Left cardiac atrium (tissue), 4 donors: Measurements from ENCODE around the gene KIF13A. TPM values are rescaled to one million over a fixed set of nuclear protein-coding genes. Genes with fewer than 3 reads are reported as not detected.
"Not testable (repeated sequence)": the region's sequence is repeated elsewhere in the genome, so short reads cannot be mapped to it uniquely, and the experiment has no call there.

Source experiments
- ATAC-seq, 2 donors: fragments of 200-7000 bp; cut with Tn5 transposase; one replicate each; pipeline ENCODE4 v1.9.1; 2020; ENCODE audit warnings: mild to moderate bottlenecking in 2 of 2, moderate library complexity in 2 of 2
- DNase-seq: peaks from one replicate; pipeline ENCODE4 v3.0.0-alpha.2; 2020
- intact Hi-C, 2 donors: fragments of 100-400 bp; cut with DNase I; formaldehyde crosslinking; loops; one replicate each; pipeline versions ENCODE4 v1.14.1 to v1.15.1; 2022 to 2023
- total RNA-seq, 2 donors: library from RNA; stranded (reverse); fragmentation: NEBNext Ultra II Directional; extraction: Animal tissue kit (Norgen Biotek cat#: 25700); gene quantifications; one replicate each; pipeline ENCODE4 v1.2.1, GENCODE V29; 2021
- donor health status: DM: no; HTN: yes; CAD: no.
- donor health status: DM: no; HTN: yes; CAD: no; lungs with severe emphysema.
- donor health status: DM: yes; HTN: yes; CAD: no.
- donor health status: Dilated cardiomyopathy.

KIF13A gene
- total RNA-seq, 2 donors from 2014 or later: 60.5 to 64.7 TPM

DNA sequence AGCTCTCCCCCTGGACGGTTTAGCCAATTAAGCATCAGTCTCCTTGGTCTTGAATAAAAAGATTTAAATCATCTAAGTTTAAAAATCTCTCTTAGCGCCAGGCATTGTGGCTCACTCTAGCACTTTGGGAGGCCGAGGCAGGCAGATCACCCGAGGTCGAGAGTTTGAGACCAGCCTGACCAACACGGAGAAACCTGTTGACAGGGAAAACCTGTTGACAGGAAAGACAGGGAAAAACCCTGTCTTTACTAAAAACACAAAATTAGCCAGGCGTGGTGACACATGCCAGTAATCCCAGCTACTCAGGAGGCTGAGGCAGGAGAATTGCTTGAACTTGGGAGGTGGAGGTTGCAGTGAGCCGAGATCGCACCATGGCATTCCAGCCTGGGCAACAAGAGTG, 97.7 kb downstream of the KIF13A start:
- intact Hi-C loops, DNase-seq, ATAC-seq: not testable (repeated sequence)

DNA sequence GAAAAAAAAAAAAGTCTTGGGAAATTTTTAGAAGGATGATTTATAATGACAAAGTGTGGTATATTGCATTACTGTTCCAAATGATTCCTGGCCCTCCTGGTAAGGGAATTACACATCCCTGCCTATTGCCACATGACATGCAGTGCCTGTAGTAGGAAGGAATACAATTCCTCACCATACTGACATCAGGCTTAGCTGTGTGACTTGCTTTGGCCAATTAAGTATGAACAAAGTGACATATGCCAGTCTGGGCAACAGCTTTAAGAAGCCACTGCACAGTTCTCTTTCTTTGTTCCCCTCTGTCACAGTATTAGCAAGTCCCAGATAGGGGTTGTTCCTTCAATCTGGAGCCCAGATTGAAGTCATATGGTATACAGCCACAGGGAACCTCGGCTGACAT, 100.5 kb downstream of the KIF13A start:
- ATAC-seq: peak in 1 of 2 donors; percentile 8
- DNase-seq: no peak
- intact Hi-C loops: no loop called here

DNA sequence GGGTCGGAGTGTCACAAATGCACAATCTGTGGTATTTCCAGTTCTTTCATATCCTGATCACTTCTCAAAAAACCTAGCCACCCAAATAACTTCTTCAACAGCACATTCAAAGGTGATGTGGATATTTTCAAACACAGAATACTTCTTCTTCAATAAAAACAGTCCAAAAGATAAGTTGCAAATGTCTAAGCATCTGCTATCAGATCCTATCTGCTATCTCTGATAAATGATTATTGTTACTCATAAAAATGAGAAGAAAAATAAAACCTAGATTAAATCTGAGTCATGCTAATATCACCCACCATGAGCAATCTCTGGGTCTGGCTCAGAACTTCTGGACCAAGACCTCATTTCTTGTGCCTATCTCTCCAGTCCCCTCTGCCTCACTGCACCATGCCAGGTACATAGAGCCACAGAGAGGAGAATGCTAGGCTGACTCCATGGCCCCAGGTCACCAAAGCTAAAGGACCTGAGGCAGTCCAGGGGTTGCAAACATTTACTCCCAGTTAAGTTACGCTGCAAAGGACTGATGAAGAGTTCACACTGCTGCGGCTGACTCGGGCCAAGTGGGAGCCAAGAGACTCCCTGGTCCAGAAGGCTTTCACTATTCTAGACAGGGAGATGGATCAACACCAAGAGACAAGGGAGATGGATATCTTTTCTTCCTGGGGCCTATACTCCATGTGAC, 101.4 kb downstream of the KIF13A start:
- intact Hi-C loops: no loop called here
- no peak for DNase-seq

DNA sequence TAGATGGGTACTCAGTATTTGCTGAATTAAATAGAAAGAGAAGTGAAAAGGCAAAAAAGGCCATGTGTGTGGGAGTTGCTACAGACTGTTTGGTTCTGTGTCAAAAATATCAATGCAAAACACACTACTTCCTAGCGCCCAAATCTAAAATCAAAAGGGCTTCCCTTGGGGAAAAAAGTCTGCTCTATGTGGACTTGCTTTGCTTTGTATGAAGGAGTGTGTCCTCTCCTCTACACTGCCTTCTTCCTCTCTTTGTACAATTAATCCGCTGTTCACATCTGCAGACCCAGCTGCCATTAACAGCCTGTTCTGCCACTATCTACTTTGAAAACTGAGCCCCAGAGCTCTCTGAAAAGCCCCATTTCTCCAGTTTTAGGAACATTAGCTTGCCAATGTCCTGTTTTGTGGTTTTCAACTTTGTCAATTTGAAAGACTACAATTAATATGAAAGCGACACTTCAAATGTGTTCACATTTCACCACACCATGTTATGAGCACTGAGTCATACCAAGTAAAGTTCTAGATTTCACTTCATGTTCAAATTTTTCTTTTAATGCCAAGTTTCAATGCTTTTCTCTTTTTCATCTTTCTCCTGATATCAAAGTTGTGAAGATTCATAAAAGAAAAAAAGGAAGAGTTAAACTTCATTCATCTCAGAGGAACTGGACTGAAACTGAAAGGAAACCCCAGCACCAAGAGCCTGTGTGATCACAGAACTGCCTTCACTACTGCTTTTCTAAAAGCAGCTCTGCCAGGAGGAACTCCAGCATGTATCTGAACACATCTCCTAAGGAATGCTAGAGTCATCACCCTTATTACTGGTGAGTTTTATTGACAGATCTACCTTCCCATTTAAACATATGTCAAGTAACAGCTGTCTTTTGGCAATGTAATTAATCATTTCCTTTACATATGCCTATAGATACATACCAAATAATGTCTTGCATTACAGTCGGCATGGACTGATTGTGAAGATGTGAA, 102.6 kb downstream of the KIF13A start:
- ATAC-seq: peak in 1 of 2 donors; percentile 56
- intact Hi-C loops: no loop called here
- no peak for DNase-seq

More for the DNA sequence above, 101.4 kb downstream of the KIF13A start:
- ATAC-seq: peak in 1 of 2 donors; percentile 10

DNA sequence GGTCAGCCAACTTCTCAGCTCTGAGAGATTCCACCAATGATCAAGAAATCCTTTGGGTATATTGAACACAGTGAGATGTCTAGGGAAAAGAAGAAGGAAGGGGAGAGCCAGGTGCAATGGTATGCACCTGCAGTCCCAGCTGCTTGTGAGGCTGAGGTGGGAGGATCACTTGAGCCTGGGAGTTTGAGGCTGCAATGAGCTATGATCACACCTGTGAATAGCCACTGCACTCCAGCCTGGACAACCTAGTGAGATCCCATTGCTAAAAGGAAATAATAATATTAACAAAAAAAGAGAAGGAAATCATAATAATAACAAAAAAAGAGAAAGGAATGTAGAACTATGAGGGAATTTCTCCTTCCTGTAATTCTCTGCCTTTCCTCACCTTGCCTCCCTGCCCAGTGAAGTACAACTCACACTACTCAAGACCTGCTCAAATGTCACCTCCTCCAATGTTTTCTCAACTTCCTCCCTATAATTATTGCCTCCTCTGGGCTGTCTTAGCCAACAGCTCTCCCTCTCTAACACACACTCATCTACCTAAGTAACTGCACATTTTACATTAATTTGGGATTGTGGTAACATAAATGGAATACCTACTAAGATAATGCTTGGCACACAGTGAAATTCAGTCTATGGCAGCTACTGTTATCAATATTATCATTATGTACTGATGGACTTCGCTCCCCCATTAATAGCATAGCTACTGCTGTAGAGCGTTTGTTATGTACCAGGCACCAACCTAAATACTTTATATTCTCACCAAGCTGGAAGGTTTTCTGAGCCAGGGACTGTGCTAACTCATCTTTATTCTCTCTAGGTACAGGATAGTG, 103.6 kb downstream of the KIF13A start:
- intact Hi-C loops: no loop called here
- DNase-seq: no peak
- peak in 1 of 2 donors; percentile 14 for ATAC-seq

DNA sequence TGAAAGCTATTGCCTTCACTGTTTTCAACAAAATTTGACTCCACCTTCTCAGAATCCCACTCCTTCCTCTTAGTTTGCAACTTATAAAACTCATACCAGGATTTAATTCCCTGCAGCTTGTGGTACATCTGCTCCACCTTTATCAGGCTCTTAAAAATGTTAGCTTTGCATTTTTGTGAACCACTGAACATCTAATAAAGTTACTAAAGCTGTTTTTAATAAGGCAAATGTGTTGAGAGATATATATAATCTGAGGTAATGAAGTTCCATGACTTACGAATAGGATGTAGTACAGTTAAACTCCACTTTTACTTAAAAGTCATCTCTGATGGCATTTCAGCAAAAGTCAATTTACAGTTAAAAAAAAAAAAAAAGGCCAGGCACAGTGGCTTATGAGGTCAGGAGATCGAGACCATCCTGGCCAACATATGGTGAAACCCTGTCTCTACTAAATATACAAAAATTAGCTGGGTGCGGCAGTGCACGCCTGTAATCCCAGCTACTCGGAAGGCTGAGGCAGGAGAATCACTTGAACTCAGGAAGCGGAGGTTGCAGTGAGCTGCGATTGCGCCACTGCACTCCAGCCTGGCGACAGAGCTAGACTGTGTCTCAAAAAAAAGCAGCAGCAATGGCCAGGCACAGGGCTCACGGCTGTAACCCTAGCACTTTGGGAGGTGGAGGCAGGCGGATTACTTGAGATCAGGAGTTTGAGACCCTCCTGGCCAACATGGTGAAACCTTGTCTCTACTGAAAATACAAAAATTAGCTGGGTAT, 106.2 kb downstream of the KIF13A start:
- DNase-seq: peak; percentile 35
- intact Hi-C loops: no loop called here

DNA sequence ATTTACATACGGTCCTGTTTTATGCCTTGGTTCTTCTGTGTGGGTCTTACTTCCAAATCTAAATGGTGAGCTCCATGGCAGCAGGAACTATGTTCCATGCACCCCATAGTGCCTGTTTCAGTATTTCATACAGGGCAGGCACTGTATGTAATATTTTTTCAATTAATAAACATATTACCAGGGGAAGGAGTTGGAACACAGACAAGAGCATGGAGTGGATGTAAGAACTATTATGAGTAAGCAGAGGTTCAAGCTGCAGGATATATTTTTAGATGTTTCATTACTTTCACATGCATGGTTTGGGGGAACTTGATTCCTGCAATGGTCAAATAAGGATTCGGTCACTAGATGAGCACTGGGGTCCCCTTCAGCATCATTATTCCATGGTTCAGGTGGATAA, 108.3 kb downstream of the KIF13A start:
- DNase-seq (no peak), ATAC-seq (no peak)
- intact Hi-C loops: no loop called here

More for the DNA sequence above, 106.2 kb downstream of the KIF13A start:
- no peak for ATAC-seq

DNA sequence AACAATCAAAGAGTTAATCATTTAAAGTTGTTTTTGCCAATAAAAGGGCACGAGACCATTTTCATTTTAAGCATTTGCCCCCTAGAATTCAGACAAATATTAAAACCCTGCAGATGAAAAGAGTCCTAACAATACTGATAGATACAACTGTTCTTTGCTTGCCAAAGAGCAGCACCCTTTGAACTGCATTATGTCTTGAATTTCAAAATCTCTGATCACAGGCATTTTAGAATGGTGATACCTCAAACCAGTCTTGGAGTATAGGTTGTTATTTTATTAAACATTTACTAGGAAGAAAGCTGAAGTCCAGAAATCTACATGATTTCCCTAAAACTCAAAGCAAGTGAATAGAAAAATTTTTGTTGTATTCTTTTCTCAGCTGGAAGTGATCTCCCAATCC, 108.7 kb downstream of the KIF13A start:
- ATAC-seq: no peak
- intact Hi-C loops: no loop called here
- no peak for DNase-seq

DNA sequence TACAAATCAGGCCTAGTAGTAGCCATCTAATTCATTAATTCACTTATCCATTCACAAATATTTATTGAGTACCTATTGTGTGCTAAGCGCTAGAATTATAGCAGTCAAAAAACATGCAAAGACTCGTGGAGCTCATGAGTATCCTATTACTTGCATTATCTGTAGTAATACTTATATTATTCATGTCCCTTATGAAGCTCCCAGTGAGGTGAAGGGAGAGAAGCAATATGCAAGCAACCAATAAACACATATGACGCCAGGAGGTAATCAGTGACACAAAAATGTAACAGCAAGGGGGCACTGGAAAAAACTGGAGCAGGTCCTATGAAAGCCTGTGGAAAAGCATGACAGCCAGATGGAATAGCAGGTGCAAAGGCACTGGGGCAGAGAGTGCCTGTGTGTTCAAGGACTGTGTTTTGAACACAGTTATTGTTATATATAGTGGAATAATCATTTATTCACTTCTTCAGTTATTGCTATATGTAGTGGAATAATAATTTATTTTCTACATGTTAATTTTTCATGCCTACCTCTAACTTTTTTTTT, 109.5 kb downstream of the KIF13A start:
- DNase-seq (no peak), ATAC-seq (no peak)
- intact Hi-C loops: no loop called here

DNA sequence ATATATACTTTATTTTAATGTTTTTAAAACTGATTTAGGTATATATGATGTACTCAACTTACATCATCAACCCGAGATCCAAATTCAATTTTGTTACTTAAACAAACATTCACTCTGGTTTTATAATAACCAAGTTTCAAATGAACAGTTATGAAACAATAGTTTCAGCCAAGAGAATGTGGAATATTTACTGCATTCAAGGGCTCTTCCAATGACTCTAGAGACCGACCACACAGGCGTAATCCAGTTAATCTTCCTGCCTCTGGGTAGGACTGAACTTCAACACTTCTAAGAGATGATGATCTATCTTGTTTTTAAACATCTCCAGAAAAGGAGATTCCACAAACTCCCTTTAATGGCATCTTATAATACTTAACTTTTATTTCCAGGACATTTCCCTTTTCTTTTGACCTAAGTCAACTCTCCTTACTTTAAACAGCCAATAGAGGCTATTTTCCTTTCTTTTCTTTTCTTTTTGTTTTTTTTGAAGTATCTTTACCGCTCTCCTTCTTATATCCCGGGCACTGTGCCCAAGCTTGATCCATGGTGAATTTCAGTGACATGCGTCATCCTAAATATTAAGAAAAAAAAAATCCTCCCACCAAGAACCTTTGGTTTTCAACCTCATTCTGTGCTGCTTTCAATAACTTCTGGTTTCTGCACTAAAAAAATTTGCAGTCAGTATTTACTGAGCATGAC, 110.1 kb downstream of the KIF13A start:
- ATAC-seq: no peak
- intact Hi-C loops: no loop called here

DNA sequence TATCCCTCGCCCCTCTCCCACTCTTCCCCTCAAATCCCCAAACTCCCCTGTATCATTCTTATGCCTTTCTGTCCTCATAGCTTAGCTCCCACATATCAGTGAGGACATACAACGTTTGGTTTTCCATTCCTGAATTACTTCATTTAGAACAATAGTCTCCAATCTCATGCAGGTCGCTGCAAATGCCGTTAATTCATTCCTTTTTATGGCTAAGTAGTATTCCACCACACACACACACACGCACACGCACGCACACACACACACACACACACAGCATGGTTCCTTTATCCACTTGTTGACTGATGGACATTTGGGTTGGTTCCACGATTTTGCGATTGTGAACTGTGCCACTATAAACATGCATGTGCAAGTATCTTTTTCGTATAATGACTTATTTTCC, 112.7 kb downstream of the KIF13A start:
- intact Hi-C loops: no loop called here
- no peak for ATAC-seq

More for the DNA sequence above, 110.1 kb downstream of the KIF13A start:
- DNase-seq: no peak

DNA sequence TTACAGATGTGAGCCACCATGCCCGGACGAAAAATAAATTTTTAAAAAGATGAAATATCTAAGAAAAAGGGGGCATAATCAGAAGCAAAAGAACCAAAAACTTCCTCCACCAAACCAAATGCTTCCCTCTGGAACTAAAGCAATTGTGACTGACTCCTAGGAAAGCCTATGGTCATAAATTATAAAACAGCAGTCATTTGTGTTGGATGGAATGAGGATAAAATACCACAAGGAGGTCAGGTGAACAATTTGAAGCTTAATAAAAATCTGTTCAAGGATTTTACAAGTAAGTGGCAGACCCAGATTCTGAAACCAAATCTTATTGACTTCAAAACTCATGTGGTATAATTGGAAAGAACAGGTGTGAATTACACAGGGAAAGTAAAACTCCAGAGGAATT, 114.5 kb downstream of the KIF13A start:
- ATAC-seq (no peak), DNase-seq (no peak)
- intact Hi-C loops: no loop called here

More for the DNA sequence above, 112.7 kb downstream of the KIF13A start:
- no peak for DNase-seq

DNA sequence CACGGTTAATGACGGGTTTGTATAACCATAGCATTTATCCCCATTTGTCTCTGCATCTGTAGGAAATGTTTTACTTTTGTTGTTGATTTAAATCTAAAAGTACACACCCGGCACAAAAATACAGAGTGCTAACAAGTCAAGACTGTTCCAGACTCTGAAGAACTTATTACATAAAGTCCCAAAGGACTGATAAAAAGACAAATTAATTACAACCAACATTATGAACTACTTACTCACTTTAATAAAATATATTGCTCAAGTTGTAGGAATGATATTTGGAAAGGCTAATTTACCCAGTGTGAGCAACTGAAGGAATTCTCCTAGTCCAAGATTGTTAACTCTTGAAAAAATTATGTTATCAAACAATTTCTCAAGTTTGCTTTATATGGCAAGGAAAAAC, 115.6 kb downstream of the KIF13A start:
- DNase-seq (no peak), ATAC-seq (no peak)
- intact Hi-C loops: no loop called here

DNA sequence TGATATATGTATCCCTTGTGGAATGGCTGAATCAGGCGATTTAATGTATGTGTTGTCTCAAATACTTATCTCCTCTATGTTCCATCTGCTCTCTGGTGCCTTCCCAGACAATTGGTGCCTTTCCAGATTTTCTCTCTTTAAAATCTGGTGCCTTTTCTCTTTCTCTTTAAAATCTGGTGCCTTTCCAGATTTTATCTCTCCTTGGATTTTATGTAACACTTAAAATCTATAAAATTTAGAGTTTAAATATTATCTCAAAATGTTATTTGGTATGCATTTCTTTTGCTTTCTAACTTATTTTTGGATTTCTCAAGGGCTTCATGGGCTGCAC, 116.3 kb downstream of the KIF13A start:
- DNase-seq (no peak), ATAC-seq (no peak)
- intact Hi-C loops: no loop called here

DNA sequence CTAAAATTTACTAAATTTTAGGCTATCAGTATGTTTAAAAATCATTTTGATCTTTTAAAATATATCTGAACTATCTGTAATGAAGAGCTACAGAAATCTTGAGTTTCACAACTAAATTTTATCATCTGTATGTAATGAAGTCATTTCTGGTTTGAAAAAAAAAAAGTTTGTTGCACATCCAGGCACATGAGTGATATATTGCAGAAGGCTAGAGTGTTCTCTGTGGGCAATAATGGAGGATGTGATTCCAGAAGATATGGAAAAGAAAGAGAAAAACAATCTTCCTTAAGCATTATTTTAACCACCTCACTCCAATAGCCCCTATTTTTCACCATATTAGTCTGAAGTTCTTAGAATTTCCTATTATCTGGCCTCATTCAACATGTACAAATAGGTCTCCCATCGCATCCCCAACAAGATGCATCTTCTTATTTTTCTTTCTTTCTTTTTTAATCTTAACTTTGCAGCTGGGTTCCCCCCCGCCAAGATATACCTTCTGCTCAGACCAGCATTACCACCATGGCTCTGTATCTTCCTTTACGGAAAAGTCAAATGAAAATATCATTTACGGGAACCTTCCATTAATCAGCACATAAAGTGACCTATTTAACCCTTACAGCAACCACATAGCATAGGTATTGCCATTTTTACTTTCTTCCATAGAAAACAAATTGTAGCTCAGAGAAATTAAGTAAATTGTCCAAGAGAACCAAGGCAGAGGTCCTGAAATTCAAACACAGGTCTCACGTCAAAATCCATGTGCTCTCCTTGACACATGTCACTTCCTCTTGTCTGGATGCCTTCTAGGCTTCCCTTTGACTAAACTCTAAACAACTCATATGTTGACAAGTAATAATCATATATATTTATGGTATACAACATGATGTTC, 116.9 kb downstream of the KIF13A start:
- no peak for DNase-seq
- ATAC-seq: no peak
- intact Hi-C loops: no loop called here

DNA sequence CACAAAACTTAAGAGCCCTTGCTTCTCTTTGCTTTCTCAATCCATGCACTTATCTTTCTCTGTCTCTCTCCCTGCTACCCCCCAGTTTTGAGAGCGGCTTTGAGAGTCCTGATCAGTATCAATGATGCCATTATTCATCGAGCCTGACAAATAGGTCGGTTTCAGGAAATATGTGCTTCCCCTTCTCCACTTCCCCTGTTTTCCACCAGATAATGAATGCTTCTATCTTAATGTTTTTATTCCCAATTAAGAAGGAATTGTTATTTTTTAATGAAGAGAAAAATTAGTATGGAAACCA, 117.7 kb downstream of the KIF13A start:
- intact Hi-C loops: loop anchor here in 1 of 2 donors (5.0 kb wide), 1 partner anchor 118 kb away; the partner anchor contains the start of gene KIF13A
- DNase-seq: no peak
- ATAC-seq: no peak
